ENCODE measurements around the gene PAX7. TPM values are rescaled to one million over a fixed set of nuclear protein-coding genes. Genes with fewer than 3 reads are reported as not detected.

The PAX7 gene
- total RNA-seq, 2 donors from 2014 or later: not detected

- H3K36me3 ChIP-seq (replicated peaks in 1 of 2; ENCODE audit: insufficient read depth in 1 of 2, low read depth in 2 of 2): no peaks in the 10 kb centered on the region
- H3K4me1 ChIP-seq: no peaks in the 10 kb centered on the region
- DNase-seq (no peak), ATAC-seq (no peak)
- 64 to 72% methylated on average over 3 of the region's 3 CpGs for WGBS, 2 donors
- intact Hi-C loops (cut with DNase I): no loop called here
- no peak overlapping the region for H3K27ac ChIP-seq
- TF ChIP-seq POLR2A (IDR thresholded peaks at IDR 0.05): no peak
- TF ChIP-seq, protein P1, sequence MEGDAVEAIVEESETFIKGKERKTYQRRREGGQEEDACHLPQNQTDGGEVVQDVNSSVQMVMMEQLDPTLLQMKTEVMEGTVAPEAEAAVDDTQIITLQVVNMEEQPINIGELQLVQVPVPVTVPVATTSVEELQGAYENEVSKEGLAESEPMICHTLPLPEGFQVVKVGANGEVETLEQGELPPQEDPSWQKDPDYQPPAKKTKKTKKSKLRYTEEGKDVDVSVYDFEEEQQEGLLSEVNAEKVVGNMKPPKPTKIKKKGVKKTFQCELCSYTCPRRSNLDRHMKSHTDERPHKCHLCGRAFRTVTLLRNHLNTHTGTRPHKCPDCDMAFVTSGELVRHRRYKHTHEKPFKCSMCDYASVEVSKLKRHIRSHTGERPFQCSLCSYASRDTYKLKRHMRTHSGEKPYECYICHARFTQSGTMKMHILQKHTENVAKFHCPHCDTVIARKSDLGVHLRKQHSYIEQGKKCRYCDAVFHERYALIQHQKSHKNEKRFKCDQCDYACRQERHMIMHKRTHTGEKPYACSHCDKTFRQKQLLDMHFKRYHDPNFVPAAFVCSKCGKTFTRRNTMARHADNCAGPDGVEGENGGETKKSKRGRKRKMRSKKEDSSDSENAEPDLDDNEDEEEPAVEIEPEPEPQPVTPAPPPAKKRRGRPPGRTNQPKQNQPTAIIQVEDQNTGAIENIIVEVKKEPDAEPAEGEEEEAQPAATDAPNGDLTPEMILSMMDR (IDR thresholded peaks at IDR 0.05): no peak
- peaks cover 0 to 4% of the 10 kb centered on the region in 2 donors for H3K27me3 ChIP-seq
- H3K9me3 ChIP-seq: no peaks in the 10 kb centered on the region
- H3K4me3 ChIP-seq: no peak overlapping the region
These were observed 162.1 kb downstream of the PAX7 start for GRCh38 chr1:18792747-18793146.

DNA sequence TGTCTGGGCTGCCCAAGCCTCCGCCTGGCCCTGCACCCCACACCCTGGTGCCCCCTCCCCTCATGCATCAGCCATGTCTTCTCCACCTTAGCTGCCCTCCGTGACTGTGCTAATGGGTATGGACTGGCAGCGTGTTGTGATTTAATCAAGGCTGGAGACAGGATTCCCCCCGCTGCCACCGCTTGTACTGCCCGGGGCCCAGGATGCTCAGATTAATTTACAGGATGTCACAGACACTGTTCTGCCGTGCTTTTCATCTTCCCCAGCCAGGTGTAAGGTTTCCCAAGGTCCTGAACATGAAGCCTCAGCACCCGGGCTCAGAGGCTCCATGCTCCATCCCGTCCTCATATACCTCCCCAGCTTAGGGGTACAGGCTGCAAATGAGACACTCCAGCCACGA, 162.5 kb downstream of the PAX7 start:
- DNase-seq (no peak), ATAC-seq (no peak)
- intact Hi-C loops (cut with DNase I): no loop called here
- H3K4me3 ChIP-seq: no peak overlapping the region
- H3K27ac ChIP-seq: no peak overlapping the region
- H3K27me3 ChIP-seq: peaks cover 0 to 2% of the 10 kb centered on the region in 2 donors
- no peak for TF ChIP-seq POLR2A (IDR thresholded peaks at IDR 0.05)
- TF ChIP-seq, protein P1 (IDR thresholded peaks at IDR 0.05): no peak
- no peaks in the 10 kb centered on the region for H3K36me3 ChIP-seq (replicated peaks in 1 of 2; ENCODE audit: insufficient read depth in 1 of 2, low read depth in 2 of 2)
- H3K4me1 ChIP-seq: no peaks in the 10 kb centered on the region
- 48 to 64% methylated on average over 7 to 10 of the region's 10 CpGs for WGBS, 2 donors
- H3K9me3 ChIP-seq: no peaks in the 10 kb centered on the region

- Histone ChIP-seq H3K9me3 (no peaks in the 10 kb centered on the region), H3K36me3 (replicated peaks in 1 of 2; ENCODE audit: insufficient read depth in 1 of 2, low read depth in 2 of 2) (no peaks in the 10 kb centered on the region), H3K4me1 (no peaks in the 10 kb centered on the region), H3K4me3 (no peak overlapping the region), H3K27ac (no peak overlapping the region), H3K27me3 (no peaks in the 10 kb centered on the region)
- DNase-seq: no peak
- intact Hi-C loops (cut with DNase I): no loop called here
- WGBS, 2 donors: 42% methylated on average over 10 of the region's 10 CpGs
- TF ChIP-seq, protein P1 (IDR thresholded peaks at IDR 0.05): no peak
- no peak for TF ChIP-seq POLR2A (IDR thresholded peaks at IDR 0.05)
- no peak for ATAC-seq
These were observed 163.4 kb downstream of the PAX7 start for GRCh38 chr1:18794051-18794450.

DNA sequence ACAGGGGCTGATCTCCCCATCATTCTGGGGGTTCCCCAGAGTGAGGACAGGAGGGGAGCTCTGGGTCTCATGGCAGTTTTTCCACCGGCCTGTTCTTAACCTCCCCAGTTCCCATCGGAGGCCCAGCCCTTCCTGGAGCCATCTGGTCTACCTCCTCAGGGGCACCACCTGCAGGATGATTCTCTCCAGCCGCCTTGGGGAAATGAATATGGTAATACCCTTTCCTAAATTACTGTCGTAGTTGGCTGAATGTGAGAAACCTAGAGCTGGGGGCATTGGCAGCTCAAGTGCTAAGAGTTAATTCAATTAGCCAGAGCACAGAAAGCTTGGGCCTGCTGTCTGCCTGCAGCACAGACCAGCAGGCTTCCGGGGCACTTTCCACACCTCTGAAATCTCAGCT, 163.9 kb downstream of the PAX7 start:
- Histone ChIP-seq H3K4me1 (no peaks in the 10 kb centered on the region), H3K27me3 (no peaks in the 10 kb centered on the region), H3K36me3 (replicated peaks in 1 of 2; ENCODE audit: insufficient read depth in 1 of 2, low read depth in 2 of 2) (no peaks in the 10 kb centered on the region), H3K9me3 (no peaks in the 10 kb centered on the region), H3K27ac (no peak overlapping the region), H3K4me3 (no peak overlapping the region)
- intact Hi-C loops (cut with DNase I): no loop called here
- WGBS, 2 donors: 29 to 43% methylated on average over 5 of the region's 5 CpGs
- TF ChIP-seq, protein P1 (IDR thresholded peaks at IDR 0.05): no peak
- TF ChIP-seq POLR2A (IDR thresholded peaks at IDR 0.05): no peak
- ATAC-seq (no peak), DNase-seq (no peak)

DNA sequence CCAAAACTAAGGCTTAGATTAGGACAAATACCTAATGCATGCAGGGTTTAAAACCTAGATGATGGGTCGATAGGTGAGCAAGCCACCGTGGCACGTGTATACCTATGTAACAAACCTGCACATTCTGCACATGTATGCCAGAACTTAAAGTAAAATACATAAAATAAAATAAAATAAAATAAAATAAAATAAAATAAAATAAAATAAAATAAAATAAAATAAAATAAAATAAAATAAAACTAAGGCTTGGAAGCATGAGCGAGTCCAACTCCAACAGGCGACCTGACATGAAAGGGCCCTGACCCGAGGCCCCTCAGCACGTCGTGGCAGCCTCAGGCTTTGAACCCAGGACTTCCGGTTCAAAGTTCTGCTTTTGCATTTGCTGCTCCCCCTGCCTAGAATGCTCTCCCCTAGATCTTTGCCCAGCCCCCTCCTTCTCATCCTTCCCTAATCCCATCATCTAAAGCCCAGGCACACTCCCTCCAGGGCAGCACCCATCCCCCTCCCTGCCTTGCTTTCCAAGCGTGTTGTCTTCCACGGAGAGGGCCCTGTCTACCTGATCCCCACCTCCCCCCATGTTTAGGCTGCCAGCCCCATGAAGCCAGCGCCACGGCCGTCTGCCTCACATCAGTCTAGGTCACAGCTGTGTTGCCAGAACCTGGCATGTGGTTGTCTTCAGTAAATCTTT, 164.5 kb downstream of the PAX7 start:
- 63 to 74% methylated on average over 14 of the region's 14 CpGs for WGBS, 2 donors
- H3K36me3 ChIP-seq (replicated peaks in 1 of 2; ENCODE audit: insufficient read depth in 1 of 2, low read depth in 2 of 2): no peaks in the 10 kb centered on the region
- H3K4me1 ChIP-seq: no peaks in the 10 kb centered on the region
- H3K9me3 ChIP-seq: no peaks in the 10 kb centered on the region
- H3K4me3 ChIP-seq: no peak overlapping the region
- H3K27me3 ChIP-seq: no peaks in the 10 kb centered on the region
- no peak for ATAC-seq
- intact Hi-C loops (cut with DNase I): no loop called here
- no peak for DNase-seq
- no peak overlapping the region for H3K27ac ChIP-seq
- TF ChIP-seq, protein P1 (IDR thresholded peaks at IDR 0.05): no peak
- no peak for TF ChIP-seq POLR2A (IDR thresholded peaks at IDR 0.05)

All from body of pancreas (tissue), 4 donors.